ENCODE measurements around the gene CCDC88B.

GRCh38 chr11:64294774-64295173, 45.2 kb upstream of the CCDC88B start:
- TF ChIP-seq CTCF (IDR thresholded peaks at IDR 0.05) (no peak), POLR2AphosphoS5 (IDR thresholded peaks at IDR 0.05) (no peak), POLR2A (IDR thresholded peaks at IDR 0.05) (no peak), EP300 (IDR thresholded peaks at IDR 0.05) (no peak)

Measured in gastroesophageal sphincter (tissue), 3 donors.